ENCODE data around the gene RFFL.
"Not testable (repeated sequence)": the region's sequence is repeated elsewhere in the genome, so short reads cannot be mapped to it uniquely, and the experiment has no call there.

Gene RFFL

DNA sequence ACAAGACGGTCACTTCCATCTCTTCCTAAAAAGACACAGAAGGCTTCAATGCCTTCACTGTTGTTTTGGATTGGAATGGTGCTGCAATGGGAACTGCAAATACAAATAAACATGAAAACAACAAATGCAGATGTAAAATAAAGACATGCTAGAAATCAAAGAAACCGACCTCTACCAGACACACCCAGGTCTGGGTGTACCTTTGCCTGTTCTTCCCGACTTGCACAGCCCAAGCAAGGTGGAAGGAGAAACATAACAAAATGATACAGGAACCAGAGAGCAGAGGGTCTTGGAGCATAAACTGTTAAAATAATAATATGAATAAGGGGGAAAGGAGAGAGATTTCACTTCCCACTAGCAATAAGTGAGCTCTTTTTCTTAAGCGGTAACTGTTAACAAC lies 17.3 kb downstream of the RFFL start:
- no peak for DNase-seq

DNA sequence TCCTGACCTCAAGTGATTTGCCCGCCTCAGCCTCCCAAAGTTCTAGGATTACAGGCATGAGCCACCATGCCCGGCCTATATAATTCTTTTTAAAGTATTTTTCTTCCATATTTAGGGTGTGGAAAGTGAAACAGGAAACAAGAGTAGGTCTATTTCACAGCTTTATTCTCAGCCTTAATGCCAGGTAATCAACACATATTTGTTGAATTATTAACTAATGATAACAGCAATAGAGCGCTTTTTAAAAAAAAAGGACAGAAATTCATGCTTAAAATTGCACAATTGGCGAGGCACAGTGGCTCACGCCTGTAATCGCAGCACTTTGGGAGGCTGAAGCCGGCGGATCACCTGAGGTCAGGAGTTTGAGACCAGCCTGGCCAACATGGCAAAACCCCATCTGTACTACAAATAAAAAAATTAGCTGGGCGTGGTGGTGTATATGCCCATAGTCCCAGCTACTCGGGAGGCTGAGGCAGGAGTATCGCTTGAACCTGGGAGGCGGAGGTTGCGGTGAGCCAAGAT lies 18.0 kb downstream of the RFFL start:
- DNase-seq, result not testable (repeated sequence)

DNA sequence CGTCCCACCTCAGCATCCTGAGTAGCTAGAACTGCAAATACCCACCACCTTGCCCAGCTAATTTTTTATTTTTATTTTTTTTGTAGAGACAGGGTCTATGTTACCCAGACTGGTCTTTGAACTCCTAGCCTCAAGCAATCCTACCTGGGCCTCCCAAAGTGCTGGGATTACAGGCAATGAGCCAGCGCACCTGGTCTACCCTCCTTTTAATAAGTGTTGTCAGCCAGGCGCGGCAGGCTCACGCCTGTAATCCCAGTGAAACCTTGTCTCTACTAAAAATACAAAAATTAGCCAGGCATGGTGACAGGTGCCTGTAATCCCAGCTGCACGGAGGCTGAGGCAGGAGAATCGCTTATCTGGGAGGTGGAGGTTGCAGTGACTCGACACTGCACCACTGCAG lies 19.3 kb downstream of the RFFL start:
- no peak for DNase-seq

DNA sequence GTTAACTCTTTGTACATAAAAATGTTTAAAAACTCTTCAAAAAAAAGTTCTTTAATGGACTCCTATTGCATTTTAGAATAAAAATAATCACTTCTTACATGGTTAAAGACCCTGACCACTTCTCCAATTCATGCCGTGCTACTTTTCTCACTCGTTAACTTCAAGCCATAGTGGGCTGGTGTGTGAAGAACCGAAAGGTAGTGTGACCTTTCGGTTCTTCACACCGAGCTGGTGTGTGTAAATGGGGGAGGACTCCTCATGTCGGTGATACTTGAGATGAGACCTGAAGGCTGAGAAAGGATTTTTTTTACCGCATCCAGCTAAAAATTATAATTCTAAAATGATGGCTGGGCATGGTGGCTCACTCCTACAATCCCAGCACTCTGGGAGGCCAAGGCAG lies 22.1 kb downstream of the RFFL start:
- no peak for DNase-seq

DNA sequence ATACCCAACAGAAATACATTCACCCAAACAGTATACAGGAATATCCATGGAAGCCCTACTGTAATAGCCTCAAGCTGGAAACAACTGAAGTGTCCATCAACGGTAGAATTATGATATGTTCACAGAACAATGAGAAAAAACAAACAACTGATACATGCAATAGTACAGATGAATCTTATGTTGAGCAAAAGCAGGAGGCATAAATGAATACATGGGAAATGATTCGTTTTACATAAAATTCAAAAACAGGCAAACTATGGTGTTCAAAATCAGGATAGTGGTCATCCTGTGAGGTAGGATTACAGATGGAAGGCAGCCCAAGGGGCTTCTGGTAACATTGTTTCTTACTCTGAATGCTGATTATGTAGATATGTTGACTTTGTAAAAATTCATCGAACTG lies 25.1 kb downstream of the RFFL start:
- no peak for DNase-seq

DNA sequence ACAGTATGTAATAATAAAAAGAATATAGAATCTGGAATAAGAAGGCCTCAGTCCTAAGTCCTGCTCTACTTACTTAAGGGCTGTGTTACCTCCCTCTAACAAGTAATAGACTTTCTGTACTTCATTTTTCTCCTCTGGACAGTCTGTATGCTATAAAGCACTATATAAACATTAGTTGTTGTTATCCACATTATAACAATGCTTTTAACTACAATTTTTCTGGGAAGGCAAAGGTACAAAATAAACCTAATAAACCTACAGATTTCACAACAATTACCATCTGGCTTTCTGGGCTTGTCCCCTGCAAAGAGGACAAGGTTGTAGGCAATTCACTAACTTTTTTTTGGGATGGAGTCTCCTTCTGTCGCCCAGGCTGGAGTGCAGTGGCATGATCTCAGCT lies 32.7 kb downstream of the RFFL start:
- no peak for DNase-seq

DNA sequence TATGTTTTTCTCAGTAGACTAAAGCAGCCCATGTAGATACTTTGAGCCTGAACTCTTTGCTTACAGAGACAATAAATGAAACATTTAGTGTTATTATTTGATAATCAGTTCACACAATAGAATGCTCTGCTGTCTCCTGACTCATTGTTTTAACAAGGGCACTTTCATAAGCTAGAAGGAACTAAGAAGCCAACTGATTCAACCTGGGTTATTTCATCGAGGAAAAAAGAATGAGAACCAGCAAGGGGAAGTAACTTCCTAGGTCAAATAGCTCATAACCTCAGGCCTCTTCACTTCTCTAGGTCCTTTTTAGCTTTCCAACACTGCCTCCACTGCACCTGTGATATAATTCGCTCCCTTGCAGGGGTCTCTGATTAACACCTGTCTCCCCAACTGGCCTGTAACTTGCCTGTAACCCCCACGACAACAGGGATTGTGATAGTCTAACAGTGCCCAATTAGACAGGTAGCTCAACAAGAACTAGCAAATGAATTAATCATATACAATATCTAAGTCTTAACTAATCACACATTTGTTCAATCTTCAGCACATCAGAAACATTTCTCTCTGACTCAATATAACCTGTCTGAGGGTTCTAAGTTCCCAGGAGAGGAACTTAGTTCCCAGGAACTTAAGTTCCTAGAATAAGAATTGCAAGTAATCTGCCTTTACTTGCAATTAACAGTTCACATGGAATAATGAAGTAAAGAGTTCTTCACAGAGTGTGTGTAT lies 34.8 kb downstream of the RFFL start:
- DNase-seq, result peak; percentile 70

DNA sequence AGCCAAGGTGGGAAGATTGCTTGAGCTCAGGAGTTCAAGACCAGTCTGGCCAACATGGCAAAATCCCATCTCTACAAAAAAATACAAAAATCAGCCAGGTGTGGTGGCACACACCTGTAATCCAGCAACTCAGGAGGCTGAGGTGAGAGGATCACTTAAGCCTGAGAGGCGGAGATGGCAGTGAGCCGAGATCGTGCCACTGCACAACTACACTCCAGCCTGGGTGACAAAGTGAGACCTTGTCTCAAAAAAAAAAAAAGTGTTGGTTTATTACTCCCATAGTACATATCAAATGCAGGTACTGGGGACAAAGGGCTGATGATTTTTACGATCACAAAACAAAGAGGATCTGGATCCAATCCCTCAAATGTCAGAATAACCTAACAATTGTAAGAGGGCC lies 35.4 kb downstream of the RFFL start:
- not testable (repeated sequence) for DNase-seq

DNA sequence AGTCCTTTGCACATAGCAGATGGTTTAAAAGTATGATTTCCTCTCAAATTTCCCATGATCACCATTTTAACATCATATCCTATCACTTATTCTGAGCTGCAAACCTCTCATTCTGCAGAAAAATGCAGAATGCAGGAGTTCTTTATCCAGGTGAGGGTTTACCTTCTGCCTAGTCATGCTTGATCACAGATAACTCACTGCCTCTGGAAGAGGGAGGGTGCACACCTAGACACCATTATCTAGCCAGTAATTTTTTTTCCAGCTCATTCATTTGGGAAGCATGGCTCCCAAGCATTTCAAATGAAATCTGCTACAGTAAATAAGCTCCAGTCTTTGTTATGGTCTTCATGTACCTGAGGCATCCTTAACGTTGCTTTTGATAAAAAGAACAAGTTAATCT lies 38.0 kb downstream of the RFFL start:
- no peak for DNase-seq

DNA sequence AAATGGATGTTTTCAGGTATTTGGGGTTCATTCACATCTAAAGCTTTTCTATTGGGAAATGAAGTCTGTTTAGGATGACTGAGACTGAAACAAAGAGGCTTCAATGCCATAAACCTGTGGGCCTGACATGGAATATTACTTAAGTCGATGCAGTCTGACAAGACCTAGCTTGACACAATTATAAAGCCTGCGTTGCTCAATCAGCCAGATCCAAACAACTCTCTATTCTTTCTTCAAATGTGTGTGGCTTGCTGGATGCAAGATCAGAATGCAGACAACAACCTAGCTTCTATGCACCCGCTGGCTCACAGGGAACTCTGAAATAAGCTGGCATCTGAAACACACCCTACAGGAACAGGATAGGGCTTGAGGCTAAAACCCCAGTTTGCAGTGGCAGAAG lies 40.0 kb downstream of the RFFL start:
- peak; percentile 3 for DNase-seq

DNA sequence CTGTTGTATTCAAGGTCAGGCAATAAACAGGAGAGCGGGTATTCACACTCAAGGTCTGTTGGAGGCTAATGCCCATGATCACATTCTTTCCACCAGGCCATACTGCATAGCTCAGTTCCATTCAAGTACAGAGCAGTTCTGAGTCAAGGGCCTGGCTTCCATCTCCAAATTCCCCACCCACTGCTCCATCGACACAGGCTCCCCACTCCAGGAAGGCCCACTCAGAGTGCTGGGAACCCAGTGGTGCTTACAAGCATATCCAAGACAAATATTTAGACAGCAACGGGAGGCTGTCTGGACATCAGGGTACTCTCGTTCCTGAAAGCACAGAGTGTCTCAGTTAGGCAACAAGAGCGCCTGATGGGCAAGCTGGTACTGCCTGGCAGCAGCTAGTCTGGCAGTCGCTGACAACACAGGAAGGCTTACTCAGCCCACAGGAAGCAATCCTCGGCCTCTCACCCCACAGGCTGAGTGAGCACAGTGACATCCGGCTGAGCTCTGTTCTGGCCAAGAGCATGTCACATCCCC lies 40.9 kb downstream of the RFFL start:
- DNase-seq, result peak; percentile 79

DNA sequence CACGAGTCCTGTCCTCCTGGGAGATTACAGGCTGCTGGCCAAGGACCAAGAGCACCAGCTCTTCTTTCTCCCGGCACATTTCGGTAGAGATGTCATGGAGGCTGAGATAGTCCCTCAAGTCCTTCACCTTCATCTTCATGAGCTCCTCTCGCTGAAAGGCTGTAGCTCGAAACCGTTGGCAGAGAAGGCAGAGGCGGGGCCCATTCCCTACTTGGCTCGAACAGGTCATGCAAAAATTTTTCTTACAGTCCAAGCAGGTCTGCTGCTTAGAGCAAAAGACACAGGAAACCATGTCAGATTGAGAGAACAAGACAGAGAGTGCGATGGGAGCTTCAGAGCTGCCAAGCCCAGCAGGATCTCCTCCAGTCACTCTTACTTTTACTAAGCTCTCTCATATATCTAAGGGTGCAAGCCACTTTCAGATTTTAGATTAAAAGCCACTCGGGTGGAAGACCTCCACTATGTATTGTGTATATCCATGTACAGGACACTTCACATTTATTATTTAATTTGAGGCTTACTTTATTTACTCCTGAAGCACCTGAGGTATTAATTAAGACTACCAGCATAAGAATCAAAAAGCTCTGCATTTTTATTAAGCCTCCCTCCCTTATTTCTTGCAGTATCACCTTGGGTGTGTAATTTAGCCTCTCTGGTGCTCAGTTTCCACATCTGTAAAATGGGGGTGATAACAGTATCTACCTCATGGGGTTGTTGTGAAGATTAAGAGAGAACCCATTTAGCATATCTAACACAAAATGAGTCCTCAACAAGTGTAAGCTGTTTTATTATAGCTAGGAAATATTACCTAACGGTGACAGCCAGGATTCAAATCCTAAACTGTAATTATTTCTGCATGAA lies 41.8 kb downstream of the RFFL start:
- DNase-seq, result no peak

DNA sequence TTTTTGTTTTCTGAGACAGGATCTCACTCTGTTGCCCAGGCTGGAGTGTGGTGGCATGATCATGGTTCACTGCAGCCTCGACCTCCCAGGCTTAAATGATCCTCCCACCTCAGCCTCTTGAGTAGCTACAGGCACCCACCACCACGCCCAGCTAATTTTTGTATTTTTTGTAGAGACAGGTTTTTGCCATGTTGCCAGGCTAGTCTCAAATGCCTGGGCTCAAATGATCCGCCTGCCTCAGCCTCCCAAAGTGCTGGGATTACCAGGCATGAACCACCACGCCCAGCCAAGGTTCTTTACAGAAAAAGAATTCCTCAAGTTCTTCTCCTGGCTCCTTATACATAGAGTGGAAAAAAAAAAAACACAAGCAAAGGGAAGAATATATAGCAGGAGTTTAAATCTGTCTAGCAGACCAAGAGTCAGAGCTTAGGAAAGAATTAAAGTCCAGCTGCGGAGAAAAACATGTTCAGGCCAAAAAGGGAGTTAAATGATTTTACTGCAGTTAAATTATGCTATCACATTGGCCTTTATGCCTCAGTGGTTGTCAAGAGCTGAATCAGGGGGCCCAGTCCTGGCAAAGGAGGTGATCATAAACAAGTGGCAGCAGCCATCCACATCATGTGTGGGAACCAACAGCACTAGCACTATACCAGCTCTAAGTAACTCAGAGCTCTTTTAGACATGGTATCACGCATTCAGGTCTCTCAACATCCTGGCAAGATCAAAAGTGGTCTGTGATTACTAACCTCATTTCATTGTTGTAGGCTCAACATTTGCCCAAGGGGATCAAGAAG lies 43.9 kb downstream of the RFFL start:
- no peak for DNase-seq

DNA sequence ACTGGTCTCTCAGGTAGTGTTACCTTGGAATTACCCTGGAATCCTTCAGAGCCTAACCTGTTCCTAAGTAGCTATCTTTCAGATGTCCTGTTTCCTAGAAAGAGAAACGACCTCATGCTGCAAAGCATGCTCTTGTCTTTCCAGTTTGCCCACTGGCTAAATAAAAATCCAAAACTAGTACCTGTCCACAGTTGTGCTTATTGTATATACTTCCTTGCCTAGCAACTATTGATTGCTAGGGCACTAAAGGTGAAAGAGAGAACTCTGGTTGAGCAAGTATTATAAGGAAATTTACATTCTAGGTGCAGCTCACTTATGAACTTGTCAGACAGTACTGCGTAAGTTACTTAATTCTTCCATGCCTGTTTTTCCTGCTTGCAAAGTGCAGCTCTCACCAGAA lies 44.7 kb downstream of the RFFL start:
- DNase-seq, result no peak

DNA sequence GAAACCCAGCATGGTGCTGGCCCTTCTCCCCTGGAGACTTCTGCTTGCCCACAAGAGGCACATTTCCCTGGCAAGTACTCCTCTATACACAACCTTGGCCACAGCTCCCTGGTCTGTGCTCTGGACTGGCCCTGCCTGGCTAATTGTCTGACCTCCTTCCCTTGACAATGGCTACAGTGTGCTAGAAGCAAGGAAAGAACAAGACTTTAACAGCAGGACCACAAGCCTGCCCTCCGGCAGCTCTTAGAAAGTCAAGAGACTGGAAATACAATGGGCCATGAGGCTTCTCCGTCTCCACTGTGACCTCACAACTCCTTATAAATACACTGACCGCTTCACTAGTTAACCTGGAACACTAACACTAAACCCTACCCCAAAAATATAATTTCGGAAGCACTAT lies 46.5 kb downstream of the RFFL start:
- DNase-seq, result no peak

DNA sequence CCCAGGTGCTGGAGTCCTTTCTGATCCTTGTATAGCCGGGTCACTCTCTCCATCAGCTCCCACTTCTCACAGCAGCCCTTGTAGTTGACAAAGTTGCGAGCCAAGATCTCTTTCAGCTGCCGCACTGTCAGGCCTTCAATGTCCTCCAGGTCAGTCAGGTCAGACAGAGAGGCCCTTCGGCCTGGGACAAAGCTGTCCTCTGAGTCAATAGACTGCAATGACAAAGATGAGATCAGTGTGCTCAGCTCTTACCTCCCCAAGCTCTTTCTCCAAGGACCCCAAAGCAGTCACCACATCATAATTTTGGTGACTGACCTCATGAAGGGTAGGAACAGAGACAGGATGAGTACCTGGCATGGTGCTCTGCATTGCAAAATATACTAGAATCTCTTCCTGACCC lies 47.1 kb downstream of the RFFL start:
- DNase-seq, result no peak

DNA sequence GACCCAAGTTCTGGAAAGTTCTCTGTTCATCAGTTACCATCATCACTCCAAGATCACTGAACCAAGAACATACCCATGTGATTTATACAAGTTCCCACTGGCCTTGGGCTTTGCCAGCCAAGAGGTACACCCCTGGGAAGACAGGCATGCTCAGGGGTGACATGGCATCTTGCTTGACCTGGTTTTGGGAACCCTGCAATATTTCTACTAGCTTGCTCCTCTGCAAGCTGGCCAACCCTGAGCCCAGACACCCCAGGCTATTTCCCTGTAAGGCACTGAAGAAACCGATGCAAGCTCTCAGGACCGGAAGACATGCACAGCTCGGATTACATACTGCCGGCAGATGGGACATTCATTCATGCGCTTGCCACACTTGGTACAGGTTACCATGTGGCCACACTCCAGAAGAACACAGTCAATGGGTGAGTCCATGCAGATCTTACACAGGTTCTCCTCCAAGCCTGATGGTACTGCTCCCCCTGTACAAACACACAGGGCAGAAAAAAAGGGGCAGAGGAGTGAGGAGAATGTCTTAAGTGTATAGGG lies 51.8 kb downstream of the RFFL start:
- no peak for DNase-seq

DNA sequence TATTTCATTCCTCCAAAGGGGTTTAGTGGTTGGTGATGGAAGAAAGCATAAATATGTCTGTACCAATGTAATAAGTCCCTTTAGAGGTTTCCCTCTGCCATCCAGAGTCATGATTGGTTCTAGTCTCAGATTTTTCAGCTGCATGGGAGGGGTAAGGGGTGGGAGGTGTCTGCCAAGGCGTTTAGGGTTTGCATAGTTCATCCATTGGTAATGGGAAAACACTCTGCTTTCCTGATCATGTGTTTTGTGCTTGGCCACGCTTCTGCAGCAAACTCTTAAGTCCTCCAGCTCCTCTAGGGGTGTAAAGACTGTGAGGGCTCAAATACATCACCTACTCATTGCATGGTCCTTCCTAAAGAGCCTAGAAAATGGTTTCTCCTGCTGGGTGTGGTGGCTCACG lies 53.4 kb downstream of the RFFL start:
- no peak for DNase-seq

DNA sequence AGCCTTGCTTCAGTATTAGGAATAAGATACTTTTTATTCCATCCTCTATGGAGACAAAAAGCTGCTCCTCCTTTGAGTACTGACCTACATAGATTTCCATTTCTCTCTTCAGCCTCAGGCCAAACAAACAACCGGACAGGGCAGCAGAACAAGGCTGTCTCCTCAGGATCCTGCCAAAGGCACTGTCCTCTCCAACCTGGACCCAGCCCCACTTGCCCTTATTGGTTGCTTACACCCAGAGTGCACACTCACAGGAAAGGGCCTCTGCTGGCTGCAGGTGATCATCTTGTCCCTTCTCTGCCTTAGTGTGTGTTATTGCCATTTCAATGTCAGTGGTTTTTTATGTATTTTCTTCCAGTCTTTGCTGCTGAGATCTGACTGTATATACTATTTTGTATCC lies 56.5 kb downstream of the RFFL start:
- no peak for DNase-seq

DNA sequence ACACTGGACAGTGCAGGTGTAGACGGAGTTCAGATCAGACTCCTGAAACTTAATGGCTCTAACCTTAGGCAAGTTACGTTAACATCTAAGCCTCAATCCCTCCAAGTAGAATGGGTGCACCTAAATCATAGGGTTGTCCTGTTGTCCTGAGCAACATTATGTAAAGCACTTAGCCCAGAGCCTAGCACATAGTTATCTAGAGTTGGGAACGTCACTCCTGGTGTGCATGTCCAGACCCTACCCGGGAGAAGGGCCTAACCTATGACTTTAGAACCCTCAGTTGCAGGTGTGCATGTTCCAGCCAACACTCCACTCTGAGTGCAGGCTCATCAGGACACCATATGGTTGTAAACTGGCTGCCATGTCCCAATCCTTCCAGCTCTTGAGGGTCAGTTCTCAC lies 57.2 kb downstream of the RFFL start:
- DNase-seq, result no peak

DNA sequence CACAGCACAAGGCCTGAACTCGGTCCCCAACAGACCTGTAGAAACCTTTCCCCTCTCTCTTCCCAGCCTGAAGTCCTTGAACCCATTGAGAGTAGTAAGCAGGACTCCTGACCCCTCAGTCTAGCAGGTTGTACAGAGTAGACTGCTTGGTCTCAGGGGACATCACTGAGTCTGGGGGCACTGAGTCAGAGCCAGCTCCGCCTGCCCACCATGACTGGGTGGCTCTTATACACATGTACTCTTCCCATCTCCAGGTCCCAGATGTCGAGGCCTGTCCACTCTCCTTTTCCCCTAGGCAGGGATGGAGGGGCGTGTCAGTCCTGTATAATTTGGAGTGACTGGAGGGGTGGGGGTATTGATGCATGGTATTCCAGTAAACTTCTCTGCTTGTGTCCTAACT lies 59.7 kb downstream of the RFFL start:
- DNase-seq, result no peak

DNA sequence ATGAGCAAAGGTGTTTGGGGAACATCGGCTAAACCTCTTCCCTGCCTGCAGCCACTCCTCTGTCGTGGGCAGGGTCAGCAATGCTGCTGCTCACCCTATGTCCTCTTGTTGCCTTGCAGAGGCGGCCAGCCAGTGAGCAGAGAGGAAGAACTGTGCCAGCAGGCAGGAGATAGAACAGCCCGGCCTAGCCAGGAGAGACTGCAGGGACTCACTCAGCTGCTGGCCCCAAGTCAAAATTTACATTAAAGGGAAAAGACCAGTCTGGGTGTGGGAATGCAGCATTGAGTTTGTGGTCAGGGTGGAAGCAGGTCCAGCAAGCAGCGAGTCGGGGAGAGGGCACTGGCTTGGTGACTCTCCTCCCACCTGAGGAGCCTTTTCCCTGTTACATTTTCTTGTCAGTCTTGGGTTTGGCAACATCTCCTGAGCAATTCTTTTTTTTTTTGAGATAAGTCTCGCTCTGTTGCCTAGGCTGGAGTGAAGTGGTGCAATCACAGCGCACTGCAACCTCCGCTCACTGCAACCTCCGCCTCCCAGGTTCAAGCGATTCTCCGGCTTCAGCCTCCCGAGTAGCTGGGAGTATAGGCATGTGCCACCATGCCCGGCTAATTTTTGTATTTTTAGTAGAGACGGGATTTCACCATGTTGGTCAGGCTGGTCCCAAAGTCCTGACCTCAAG lies 60.5 kb downstream of the RFFL start:
- no peak for DNase-seq

All from MV-4-11 (cell line).